GM23338 (cell line): ENCODE data around the gene DMAC2L.

Source experiments
- EZH2 ChIP-seq: fragments of 200-600 bp; sonication (generic); IDR thresholded peaks from one replicate; pipeline ENCODE4 v1.8.0; 2017; ENCODE audit warnings: antibody characterized with exemption, mild to moderate bottlenecking, low read depth; ENCODE audit not compliant: unreplicated experiment
- POLR2AphosphoS5 ChIP-seq: IDR thresholded peaks from 2 replicates; pipeline ENCODE4 v1.6.1; 2016; ENCODE audit warnings: antibody characterized with exemption, low read depth
- TF ChIP-seq, protein P1 (sequence below), 2 experiments: fragments of 200-600 bp in 1 of 2; sonication (generic) in 1 of 2; conservative IDR thresholded peaks; 2 replicates each; pipeline versions ENCODE4 v1.5.1 to v1.6.1; 2016 to 2017; ENCODE audit warnings: antibody characterized with exemption in 2 of 2, low read depth in 2 of 2, mild to moderate bottlenecking in 2 of 2, moderate library complexity in 1 of 2

DNA sequence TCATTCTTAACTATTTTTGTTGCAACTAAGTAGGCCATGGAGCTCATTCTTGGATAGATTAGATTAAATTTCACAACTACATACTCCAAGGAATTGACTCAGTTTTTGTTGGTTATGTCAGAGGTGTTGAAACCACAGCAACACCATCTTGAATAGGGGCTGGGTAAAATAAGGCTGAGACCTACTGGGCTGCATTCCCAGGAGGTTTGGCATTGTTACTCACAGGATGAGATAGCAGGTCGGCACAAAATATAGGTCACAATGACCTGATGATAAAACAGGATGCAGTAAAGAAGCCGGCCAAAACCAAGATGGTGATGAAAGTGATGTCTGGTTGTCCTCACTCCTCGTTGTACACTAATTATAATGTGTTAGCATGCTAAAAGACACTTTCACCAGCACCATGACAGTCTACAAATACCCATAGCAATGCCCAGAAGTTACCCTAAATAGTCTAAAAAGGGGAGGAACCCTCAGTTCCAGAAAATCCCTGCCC is 20.9 kb downstream of the DMAC2L start:
- TF ChIP-seq POLR2AphosphoS5 (no peak), EZH2 (no peak)
- TF ChIP-seq, protein P1, sequence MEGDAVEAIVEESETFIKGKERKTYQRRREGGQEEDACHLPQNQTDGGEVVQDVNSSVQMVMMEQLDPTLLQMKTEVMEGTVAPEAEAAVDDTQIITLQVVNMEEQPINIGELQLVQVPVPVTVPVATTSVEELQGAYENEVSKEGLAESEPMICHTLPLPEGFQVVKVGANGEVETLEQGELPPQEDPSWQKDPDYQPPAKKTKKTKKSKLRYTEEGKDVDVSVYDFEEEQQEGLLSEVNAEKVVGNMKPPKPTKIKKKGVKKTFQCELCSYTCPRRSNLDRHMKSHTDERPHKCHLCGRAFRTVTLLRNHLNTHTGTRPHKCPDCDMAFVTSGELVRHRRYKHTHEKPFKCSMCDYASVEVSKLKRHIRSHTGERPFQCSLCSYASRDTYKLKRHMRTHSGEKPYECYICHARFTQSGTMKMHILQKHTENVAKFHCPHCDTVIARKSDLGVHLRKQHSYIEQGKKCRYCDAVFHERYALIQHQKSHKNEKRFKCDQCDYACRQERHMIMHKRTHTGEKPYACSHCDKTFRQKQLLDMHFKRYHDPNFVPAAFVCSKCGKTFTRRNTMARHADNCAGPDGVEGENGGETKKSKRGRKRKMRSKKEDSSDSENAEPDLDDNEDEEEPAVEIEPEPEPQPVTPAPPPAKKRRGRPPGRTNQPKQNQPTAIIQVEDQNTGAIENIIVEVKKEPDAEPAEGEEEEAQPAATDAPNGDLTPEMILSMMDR (conservative IDR thresholded peaks at IDR 0.05; ENCODE audit: low read depth in 2 of 2), result no peak
